Omental fat pad (tissue), 4 donors: ENCODE measurements around the gene CRIM1. TPM values are rescaled to one million over a fixed set of nuclear protein-coding genes. Genes with fewer than 3 reads are reported as not detected.

Experiments used
- ATAC-seq: fragments of 150-250 bp; one replicate; pipeline ENCODE4 v1.9.1; 2016; ENCODE audit warnings: mild to moderate bottlenecking, moderate library complexity; ENCODE audit not compliant: low FRiP score
- DNase-seq: peaks from one replicate; pipeline ENCODE4 v3.0.0-alpha.2; 2019; ENCODE audit warnings: low spot score
- CTCF ChIP-seq, 3 donors: fragments of 450-650 bp; IDR thresholded peaks; one replicate each; pipeline ENCODE4 v1.5.1; 2016 to 2017; ENCODE audit warnings: antibody characterized with exemption in 3 of 3, mild to moderate bottlenecking in 3 of 3, moderate library complexity in 2 of 3
- total RNA-seq, 4 donors: library from RNA; depleted of rRNA; stranded (reverse); fragments of >200 nt; gene quantifications; one replicate each; pipeline ENCODE4 v1.1.0, GENCODE V29; 2016

Gene CRIM1
- total RNA-seq, 4 donors from 2014 or later, result 229 to 252 (median 233) TPM

- no peak for ATAC-seq
- TF ChIP-seq CTCF (IDR thresholded peaks at IDR 0.05), result no peak
- DNase-seq, result no peak
Observed at GRCh38 chr2:36416370-36417165, 61.0 kb downstream of the CRIM1 start.

- ATAC-seq (no peak), DNase-seq (no peak)
Observed at GRCh38 chr2:36420569-36421181, 65.1 kb downstream of the CRIM1 start.

GRCh38 chr2:36421379-36421778 lies 65.8 kb downstream of the CRIM1 start:
- no peak for TF ChIP-seq CTCF (IDR thresholded peaks at IDR 0.05)
- no peak for DNase-seq
- ATAC-seq, result no peak

More at GRCh38 chr2:36420569-36421181, 65.1 kb downstream of the CRIM1 start:
- no peak for TF ChIP-seq CTCF (IDR thresholded peaks at IDR 0.05)

DNA sequence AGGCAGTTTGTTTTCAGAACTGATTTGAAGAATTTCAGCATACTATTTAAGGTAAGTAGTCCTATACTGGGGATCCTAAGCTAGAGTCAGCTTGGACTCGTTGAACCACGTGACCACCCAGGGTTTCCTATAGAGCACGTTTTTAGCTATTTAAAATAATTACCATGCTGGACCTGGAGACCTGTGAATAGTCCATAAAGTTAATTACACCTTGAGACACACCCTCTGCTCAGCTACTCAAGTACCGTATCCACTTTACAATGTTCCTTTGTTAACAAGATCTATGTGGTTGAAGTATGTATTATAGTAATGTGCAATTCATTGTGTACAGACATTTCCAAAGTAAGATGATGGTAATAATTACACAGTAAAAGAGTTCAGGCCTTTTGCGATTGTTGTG lies 67.6 kb downstream of the CRIM1 start:
- TF ChIP-seq CTCF (IDR thresholded peaks at IDR 0.05), result no peak
- DNase-seq (no peak), ATAC-seq (no peak)

GRCh38 chr2:36423619-36424120 lies 68.1 kb downstream of the CRIM1 start:
- ATAC-seq, result no peak
- no peak for TF ChIP-seq CTCF (IDR thresholded peaks at IDR 0.05)
- no peak for DNase-seq

DNA sequence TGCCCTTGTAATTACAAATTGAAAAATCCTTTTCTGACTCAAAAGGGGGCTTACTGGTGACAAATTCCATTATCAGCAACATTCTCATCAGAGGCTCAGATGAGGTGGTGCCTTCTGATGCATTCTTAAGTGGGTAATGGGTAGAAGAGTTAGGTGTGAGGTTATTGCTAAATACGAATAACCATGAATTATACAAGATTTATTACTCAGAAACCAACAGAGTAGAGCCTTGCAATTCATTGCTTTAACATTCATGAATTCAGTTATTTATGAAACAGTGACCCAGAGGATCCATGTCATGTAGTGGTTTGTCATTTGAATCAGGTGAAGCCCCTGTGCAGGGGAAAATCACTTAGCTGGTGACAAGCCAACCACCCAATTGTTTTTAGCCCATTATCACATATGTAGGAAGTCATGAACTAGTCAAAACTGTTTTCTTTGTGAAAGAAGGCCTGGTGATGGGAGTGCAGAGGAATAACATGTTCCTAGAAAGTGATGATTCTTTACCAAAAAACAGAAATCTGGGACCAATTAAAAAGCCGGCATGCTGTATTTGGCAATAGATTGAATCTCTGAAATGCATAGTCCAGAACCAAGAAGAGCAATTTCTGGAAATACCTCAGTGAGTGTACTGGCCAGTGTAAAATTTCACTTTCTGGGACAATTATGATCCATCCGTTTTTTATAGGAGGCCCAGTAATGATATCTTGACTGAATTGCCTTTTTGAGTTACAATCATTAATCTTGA lies 70.2 kb downstream of the CRIM1 start:
- DNase-seq, result no peak

More for the DNA sequence above, 70.2 kb downstream of the CRIM1 start:
- no peak for ATAC-seq
- TF ChIP-seq CTCF (IDR thresholded peaks at IDR 0.05), result no peak
